Activated naive CD4-positive, alpha-beta T cell treated with anti-CD3 and anti-CD28 coated beads for 36 hours (primary cell): Measurements from ENCODE around the gene RPGRIP1. TPM values are rescaled to one million over a fixed set of nuclear protein-coding genes. Genes with fewer than 3 reads are reported as not detected.
A peak's percentile ranks its signal among the peaks of the same experiment; 100 is the strongest.
"Not testable (repeated sequence)": the region's sequence is repeated elsewhere in the genome, so short reads cannot be mapped to it uniquely, and the experiment has no call there.

Experiments used
- CTCF ChIA-PET: fragments of 350-600 bp; sonication (Branson Sonifier 250); formaldehyde crosslinking; loops from one replicate; lab custom pipeline; 2021; ENCODE audit warnings: antibody characterized with exemption; lab: Charles Lee
- DNase-seq: peaks from one replicate; pipeline ENCODE4 v3.0.0-alpha.2; 2020
- H3K27ac Mint-ChIP-seq: one replicate; pipeline ENCODE4 v1.8.0; 2021; ENCODE audit warnings: mild to moderate bottlenecking, mixed read lengths
- H3K27me3 Mint-ChIP-seq: one replicate; pipeline ENCODE4 v1.8.0; 2021; ENCODE audit warnings: low read depth, mixed read lengths
- H3K36me3 Mint-ChIP-seq: one replicate; pipeline ENCODE4 v1.8.0; 2021; ENCODE audit warnings: low read depth, mixed read lengths
- H3K4me1 Mint-ChIP-seq: one replicate; pipeline ENCODE4 v1.8.0; 2021; ENCODE audit warnings: low read depth, mixed read lengths
- H3K4me3 Mint-ChIP-seq: one replicate; pipeline ENCODE4 v1.8.0; 2021; ENCODE audit warnings: mild to moderate bottlenecking, moderate library complexity, mixed read lengths
- H3K9me3 Mint-ChIP-seq: one replicate; pipeline ENCODE4 v1.8.0; 2021; ENCODE audit warnings: mixed read lengths
- intact Hi-C: fragments of 100-400 bp; cut with micrococcal nuclease; formaldehyde crosslinking; loops from one replicate; pipeline ENCODE4 v1.15.1; 2023
- total RNA-seq, 2 experiments: library from RNA; stranded (reverse); gene quantifications; one replicate each; pipeline ENCODE4 v1.2.3, GENCODE V29; 2021

Gene RPGRIP1
- total RNA-seq, 2 experiments from 2014 or later: not detected

DNA sequence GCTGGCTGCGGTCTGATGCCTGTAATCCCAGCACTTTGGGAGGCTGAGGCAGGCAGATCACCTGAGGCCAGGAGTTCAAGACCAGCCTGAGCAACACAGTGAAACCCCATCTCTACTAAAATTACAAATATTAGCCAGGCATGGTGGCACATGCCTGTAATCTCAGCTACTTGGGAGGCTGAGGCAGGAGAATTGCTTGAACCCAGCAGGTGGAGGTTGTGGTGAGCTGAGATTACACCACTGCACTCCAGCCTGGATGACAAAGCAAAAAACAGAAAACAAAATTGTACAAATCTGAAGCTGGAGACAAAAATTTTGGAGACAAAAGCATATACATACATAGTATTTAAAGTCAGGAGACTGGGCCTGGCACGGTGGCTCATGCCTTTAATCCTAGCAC lies 6.6 kb downstream of the RPGRIP1 start:
- H3K27ac Mint-ChIP-seq, intact Hi-C loops, H3K36me3 Mint-ChIP-seq, H3K9me3 Mint-ChIP-seq, H3K4me1 Mint-ChIP-seq, H3K4me3 Mint-ChIP-seq, H3K27me3 Mint-ChIP-seq, CTCF ChIA-PET, DNase-seq: not testable (repeated sequence)

GRCh38 chr14:21287168-21287567 lies 7.3 kb downstream of the RPGRIP1 start:
- Mint-ChIP-seq H3K4me1 (no peaks in the 10 kb centered on the region), H3K4me3 (no peak overlapping the region), H3K27ac (no peak overlapping the region), H3K36me3 (no peaks in the 10 kb centered on the region), H3K9me3 (no peaks in the 10 kb centered on the region), H3K27me3 (peaks cover 4% of the 10 kb centered on the region)
- CTCF ChIA-PET: no interaction called here
- intact Hi-C loops: no loop called here
- DNase-seq: no peak

GRCh38 chr14:21294026-21294425 lies 14.1 kb downstream of the RPGRIP1 start:
- DNase-seq, H3K27ac Mint-ChIP-seq, H3K36me3 Mint-ChIP-seq, H3K4me3 Mint-ChIP-seq, H3K4me1 Mint-ChIP-seq, intact Hi-C loops, CTCF ChIA-PET, H3K27me3 Mint-ChIP-seq, H3K9me3 Mint-ChIP-seq: not testable (repeated sequence)

DNA sequence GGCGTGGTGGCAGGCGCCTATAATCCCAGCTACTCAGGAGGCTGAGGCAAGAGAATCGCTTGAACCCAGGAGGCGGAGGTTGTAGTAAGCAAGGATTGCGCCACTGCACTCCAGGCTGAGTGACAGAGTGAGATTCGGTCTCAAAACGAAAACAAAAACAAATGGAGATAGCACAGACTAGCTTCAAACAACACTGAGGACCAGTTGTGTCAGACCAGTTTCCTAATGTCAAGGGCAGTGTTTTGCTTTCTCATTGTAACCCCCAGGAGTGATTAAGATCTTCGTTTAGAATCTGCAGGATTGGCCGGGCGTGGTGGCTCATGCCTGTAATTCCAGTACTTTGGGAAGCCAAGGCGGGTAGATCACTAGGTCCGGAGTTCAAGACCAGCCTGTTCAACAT lies 18.5 kb downstream of the RPGRIP1 start:
- Mint-ChIP-seq H3K27ac (no peak overlapping the region), H3K4me1 (peaks cover 4% of the 10 kb centered on the region), H3K27me3 (peaks cover 21% of the 10 kb centered on the region), H3K4me3 (no peak overlapping the region), H3K9me3 (no peaks in the 10 kb centered on the region), H3K36me3 (no peaks in the 10 kb centered on the region)
- intact Hi-C loops: no loop called here
- CTCF ChIA-PET: no interaction called here
- DNase-seq: no peak

GRCh38 chr14:21299562-21300130 lies 19.8 kb downstream of the RPGRIP1 start:
- intact Hi-C loops: no loop called here
- Mint-ChIP-seq H3K27ac (no peak overlapping the region), H3K4me1 (peaks cover 4% of the 10 kb centered on the region), H3K36me3 (no peaks in the 10 kb centered on the region), H3K4me3 (no peak overlapping the region), H3K27me3 (peaks cover 22% of the 10 kb centered on the region), H3K9me3 (no peaks in the 10 kb centered on the region)
- CTCF ChIA-PET: interaction anchor here (0.6 kb wide), 1 partner anchor 766 kb away, joined by 4 read pairs; no protein-coding TSS in a partner anchor
- DNase-seq: no peak

DNA sequence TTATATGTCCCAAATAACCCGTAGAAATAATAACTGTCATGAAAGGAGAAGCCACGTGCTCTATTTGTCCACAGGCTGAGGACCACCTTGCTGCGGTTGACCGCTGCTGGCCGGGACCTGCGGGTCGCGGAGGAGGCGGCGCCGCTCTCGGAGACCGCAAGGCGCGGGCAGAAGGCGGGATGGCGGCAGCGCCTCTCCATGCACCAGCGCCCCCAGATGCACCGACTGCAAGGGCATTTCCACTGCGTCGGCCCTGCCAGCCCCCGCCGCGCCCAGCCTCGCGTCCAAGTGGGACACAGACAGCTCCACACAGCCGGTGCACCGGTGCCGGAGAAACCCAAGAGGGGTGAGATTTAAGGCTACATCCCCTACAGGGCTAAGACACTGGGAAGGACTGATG lies 21.0 kb downstream of the RPGRIP1 start:
- Mint-ChIP-seq H3K27ac (no peak overlapping the region), H3K9me3 (no peaks in the 10 kb centered on the region), H3K36me3 (no peaks in the 10 kb centered on the region), H3K4me1 (peaks cover 4% of the 10 kb centered on the region), H3K4me3 (peak overlapping the region; percentile 50), H3K27me3 (peaks cover 22% of the 10 kb centered on the region)
- DNase-seq: peak; percentile 45
- intact Hi-C loops: no loop called here
- CTCF ChIA-PET: no interaction called here

DNA sequence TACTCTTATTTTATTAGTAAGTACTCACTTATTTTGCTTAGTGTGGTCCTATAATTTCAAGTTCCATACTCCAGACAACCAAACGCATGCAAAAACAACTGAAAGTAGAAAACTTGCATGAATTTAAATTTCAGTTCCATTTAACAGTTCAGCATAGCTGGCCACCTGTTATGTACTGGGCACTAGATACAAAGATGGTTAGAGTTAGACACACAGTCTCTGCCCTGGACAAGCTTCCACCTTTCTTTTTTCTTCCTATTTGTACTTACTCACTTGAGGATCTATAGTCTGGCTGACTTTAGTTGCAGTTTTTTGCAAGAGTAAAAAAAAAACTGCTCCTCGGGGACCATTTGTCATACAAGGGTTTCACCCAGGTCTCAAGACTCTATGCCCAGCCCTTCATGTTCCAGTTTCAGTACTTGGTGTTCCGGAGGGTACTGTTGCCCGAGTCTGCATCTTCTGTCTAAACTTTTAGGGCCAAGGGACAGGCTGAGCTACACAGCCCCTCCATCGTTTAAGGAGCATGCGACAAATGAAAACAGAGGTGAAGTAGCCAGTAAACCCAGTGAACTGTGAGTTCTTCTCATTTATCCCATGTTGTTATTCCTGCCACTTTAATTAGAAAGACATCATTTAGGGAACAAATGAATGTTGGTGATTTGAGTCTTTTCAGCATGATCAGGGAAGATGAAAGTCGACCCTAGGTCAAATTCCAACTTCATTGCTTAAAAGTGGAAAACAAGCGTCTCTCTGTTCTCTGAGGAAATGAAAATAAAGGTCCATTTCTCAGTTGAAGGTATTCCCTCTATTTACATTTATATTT lies 22.3 kb downstream of the RPGRIP1 start:
- H3K27ac Mint-ChIP-seq: no peak overlapping the region
- H3K27me3 Mint-ChIP-seq: peaks cover 22% of the 10 kb centered on the region
- H3K4me1 Mint-ChIP-seq: peaks cover 4% of the 10 kb centered on the region
- intact Hi-C loops: no loop called here
- no peak for DNase-seq
- H3K36me3 Mint-ChIP-seq: no peaks in the 10 kb centered on the region
- no peak overlapping the region for H3K4me3 Mint-ChIP-seq
- H3K9me3 Mint-ChIP-seq: no peaks in the 10 kb centered on the region
- CTCF ChIA-PET: no interaction called here

- H3K36me3 Mint-ChIP-seq, intact Hi-C loops, H3K4me1 Mint-ChIP-seq, H3K4me3 Mint-ChIP-seq, H3K27ac Mint-ChIP-seq, CTCF ChIA-PET, DNase-seq, H3K9me3 Mint-ChIP-seq: not testable (repeated sequence)
- peaks cover 19% of the 10 kb centered on the region for H3K27me3 Mint-ChIP-seq
Measured at GRCh38 chr14:21302836-21303140, 22.9 kb downstream of the RPGRIP1 start.

DNA sequence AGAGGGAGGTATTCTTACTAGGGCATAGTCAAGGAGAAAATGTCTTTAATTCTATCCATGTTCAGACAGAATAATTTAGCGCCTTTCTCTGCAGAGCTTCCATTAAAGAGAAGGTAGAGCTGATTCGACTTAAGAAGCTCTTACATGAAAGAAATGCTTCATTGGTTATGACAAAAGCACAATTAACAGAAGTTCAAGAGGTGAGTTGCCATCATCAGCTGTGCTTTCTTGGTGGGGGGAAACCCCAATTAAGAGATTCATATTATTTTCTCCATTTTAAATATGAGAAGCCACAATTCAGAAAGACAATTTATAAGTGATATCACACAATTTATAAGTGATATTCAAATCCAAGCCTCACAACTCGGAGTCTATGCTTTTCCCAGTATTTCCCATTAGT lies 27.8 kb downstream of the RPGRIP1 start:
- no peaks in the 10 kb centered on the region for H3K36me3 Mint-ChIP-seq
- H3K27ac Mint-ChIP-seq: no peak overlapping the region
- intact Hi-C loops: loop anchor here (1.0 to 2.0 kb wide), 9 partner anchors 38 to 1291 kb away; partner anchors contain the start of genes ABHD4, CHD8, HNRNPC and METTL3
- no peak overlapping the region for H3K4me3 Mint-ChIP-seq
- no peak for DNase-seq
- H3K27me3 Mint-ChIP-seq: peaks cover 5% of the 10 kb centered on the region
- H3K9me3 Mint-ChIP-seq: no peaks in the 10 kb centered on the region
- CTCF ChIA-PET: interaction anchor here (0.6 to 1.4 kb wide), 5 partner anchors 20 to 204 kb away, joined by 3 to 4 read pairs (median 3); no protein-coding TSS in a partner anchor
- peaks cover 23% of the 10 kb centered on the region for H3K4me1 Mint-ChIP-seq

GRCh38 chr14:21308132-21308478 lies 28.2 kb downstream of the RPGRIP1 start:
- no peak for DNase-seq
- Mint-ChIP-seq H3K27ac (peak overlapping the region; percentile 73), H3K4me1 (peaks cover 23% of the 10 kb centered on the region), H3K36me3 (no peaks in the 10 kb centered on the region), H3K9me3 (no peaks in the 10 kb centered on the region), H3K4me3 (peak overlapping the region; percentile 66), H3K27me3 (peaks cover 3% of the 10 kb centered on the region)
- CTCF ChIA-PET: interaction anchor here (0.6 to 1.4 kb wide), 4 partner anchors 20 to 204 kb away, joined by 3 to 4 read pairs (median 3); no protein-coding TSS in a partner anchor
- intact Hi-C loops: loop anchor here (1.0 to 2.0 kb wide), 9 partner anchors 39 to 1291 kb away; partner anchors contain the start of genes ABHD4, CHD8, HNRNPC and METTL3

DNA sequence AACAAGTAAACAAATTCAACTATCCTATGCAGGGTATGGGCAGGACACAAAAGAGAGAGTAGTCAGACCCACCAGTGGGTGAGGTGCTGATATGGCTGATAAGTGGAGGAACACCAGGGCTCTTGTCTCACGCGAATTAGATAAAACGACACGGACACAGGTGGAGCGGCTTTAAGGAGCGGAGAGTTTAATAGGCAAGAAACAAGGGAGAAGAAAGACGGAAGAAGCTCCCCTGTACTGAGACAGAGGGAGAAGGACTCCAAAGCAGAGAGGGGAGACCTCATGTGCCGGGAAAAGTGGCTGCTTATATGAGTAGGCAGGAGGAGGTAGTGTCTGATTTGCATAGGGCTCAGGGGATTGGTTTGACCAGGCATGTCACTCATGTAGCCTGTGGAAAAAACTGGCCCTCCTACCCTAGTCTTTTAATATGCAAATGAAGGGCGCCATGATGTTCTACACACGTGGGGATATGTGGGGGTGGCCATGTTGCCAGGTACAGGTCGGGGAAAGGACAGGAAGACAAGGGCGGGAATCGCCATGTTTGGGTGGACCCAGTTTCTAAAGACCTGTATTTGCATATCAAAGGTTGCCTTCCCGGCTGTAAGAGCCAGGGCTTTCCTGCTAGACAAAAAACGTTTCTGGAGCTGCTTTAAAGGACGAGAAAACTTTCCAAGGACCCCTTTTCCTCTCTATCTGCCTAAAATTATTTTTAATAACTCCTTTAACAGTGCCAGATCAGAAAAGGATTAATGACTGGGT lies 28.8 kb downstream of the RPGRIP1 start:
- Mint-ChIP-seq H3K27ac (peak overlapping the region; percentile 87), H3K4me3 (peak overlapping the region; percentile 66), H3K4me1 (peaks cover 23% of the 10 kb centered on the region), H3K27me3 (no peaks in the 10 kb centered on the region), H3K36me3 (no peaks in the 10 kb centered on the region), H3K9me3 (no peaks in the 10 kb centered on the region)
- CTCF ChIA-PET: interaction anchor here (0.6 to 1.4 kb wide), 5 partner anchors 19 to 205 kb away, joined by 3 to 4 read pairs (median 3); no protein-coding TSS in a partner anchor
- DNase-seq: peak; percentile 94
- intact Hi-C loops: loop anchor here (1.0 to 2.0 kb wide), 9 partner anchors 39 to 1290 kb away; partner anchors contain the start of genes ABHD4, CHD8, HNRNPC and METTL3

- CTCF ChIA-PET: interaction anchor here (1.0 to 1.2 kb wide), 2 partner anchors 33 to 44 kb away, joined by 3 read pairs; no protein-coding TSS in a partner anchor
- intact Hi-C loops: loop anchor here (2.0 kb wide), 2 partner anchors 204 to 1290 kb away; partner anchors contain the start of gene ABHD4
Measured at GRCh38 chr14:21309238-21309636, 29.4 kb downstream of the RPGRIP1 start.

More at GRCh38 chr14:21309238-21309636, 29.4 kb downstream of the RPGRIP1 start:
- H3K4me3 Mint-ChIP-seq: peak overlapping the region; percentile 66
- no peaks in the 10 kb centered on the region for H3K9me3 Mint-ChIP-seq
- H3K36me3 Mint-ChIP-seq: no peaks in the 10 kb centered on the region
- H3K4me1 Mint-ChIP-seq: peaks cover 23% of the 10 kb centered on the region
- no peak for DNase-seq
- H3K27me3 Mint-ChIP-seq: no peaks in the 10 kb centered on the region
- H3K27ac Mint-ChIP-seq: peak overlapping the region; percentile 87
